ENCODE data around the gene PLA2G12A. TPM values are rescaled to one million over a fixed set of nuclear protein-coding genes. Genes with fewer than 3 reads are reported as not detected.

Gene PLA2G12A
- total and polyA plus RNA-seq, 10 of the 15 experiments (the other 5 are each of a cell fraction or from before 2014, with no cell fraction given): 3.7 to 36.8 (median 15.5) TPM

DNA sequence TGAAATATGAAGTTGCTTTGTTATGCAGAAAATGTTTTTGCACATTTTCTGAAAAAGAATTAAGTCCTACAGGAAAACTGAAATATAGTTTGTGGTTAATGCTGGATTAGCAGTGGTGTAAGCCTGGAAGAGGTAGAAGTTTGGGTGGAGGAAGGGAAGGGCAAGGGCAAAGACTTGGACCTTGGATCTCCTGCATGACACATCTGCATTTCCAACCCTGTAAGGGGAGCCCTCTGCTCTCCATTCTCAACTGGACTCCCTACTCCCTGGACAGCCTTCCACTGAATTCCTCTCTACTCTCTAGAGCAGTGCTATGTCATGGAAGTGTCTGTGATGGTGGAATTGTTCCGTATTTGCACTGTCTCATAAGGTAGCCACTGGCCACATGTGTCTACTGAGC, 31.2 kb downstream of the PLA2G12A start:
- TF ChIP-seq POU2F2 (IDR thresholded peaks at IDR 0.05; ENCODE audit: borderline replicate concordance, low read depth, low read length) (no peak), JUND (IDR thresholded peaks at IDR 0.05; ENCODE audit: low read depth, low read length) (no peak), ZNF24 (IDR thresholded peaks at IDR 0.05) (no peak), BCL11A (IDR thresholded peaks at IDR 0.05; ENCODE audit: low read depth, low read length) (no peak), SIN3A (IDR thresholded peaks at IDR 0.05; ENCODE audit: low read depth, low read length) (no peak), GABPA (IDR thresholded peaks at IDR 0.05; ENCODE audit: low read depth) (no peak), HDAC2 (IDR thresholded peaks at IDR 0.05) (no peak)
- TF ChIP-seq, protein P1, sequence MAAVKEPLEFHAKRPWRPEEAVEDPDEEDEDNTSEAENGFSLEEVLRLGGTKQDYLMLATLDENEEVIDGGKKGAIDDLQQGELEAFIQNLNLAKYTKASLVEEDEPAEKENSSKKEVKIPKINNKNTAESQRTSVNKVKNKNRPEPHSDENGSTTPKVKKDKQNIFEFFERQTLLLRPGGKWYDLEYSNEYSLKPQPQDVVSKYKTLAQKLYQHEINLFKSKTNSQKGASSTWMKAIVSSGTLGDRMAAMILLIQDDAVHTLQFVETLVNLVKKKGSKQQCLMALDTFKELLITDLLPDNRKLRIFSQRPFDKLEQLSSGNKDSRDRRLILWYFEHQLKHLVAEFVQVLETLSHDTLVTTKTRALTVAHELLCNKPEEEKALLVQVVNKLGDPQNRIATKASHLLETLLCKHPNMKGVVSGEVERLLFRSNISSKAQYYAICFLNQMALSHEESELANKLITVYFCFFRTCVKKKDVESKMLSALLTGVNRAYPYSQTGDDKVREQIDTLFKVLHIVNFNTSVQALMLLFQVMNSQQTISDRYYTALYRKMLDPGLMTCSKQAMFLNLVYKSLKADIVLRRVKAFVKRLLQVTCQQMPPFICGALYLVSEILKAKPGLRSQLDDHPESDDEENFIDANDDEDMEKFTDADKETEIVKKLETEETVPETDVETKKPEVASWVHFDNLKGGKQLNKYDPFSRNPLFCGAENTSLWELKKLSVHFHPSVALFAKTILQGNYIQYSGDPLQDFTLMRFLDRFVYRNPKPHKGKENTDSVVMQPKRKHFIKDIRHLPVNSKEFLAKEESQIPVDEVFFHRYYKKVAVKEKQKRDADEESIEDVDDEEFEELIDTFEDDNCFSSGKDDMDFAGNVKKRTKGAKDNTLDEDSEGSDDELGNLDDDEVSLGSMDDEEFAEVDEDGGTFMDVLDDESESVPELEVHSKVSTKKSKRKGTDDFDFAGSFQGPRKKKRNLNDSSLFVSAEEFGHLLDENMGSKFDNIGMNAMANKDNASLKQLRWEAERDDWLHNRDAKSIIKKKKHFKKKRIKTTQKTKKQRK (IDR thresholded peaks at IDR 0.05; ENCODE audit: low read depth, low read length): no peak
- TF ChIP-seq, protein P2, sequence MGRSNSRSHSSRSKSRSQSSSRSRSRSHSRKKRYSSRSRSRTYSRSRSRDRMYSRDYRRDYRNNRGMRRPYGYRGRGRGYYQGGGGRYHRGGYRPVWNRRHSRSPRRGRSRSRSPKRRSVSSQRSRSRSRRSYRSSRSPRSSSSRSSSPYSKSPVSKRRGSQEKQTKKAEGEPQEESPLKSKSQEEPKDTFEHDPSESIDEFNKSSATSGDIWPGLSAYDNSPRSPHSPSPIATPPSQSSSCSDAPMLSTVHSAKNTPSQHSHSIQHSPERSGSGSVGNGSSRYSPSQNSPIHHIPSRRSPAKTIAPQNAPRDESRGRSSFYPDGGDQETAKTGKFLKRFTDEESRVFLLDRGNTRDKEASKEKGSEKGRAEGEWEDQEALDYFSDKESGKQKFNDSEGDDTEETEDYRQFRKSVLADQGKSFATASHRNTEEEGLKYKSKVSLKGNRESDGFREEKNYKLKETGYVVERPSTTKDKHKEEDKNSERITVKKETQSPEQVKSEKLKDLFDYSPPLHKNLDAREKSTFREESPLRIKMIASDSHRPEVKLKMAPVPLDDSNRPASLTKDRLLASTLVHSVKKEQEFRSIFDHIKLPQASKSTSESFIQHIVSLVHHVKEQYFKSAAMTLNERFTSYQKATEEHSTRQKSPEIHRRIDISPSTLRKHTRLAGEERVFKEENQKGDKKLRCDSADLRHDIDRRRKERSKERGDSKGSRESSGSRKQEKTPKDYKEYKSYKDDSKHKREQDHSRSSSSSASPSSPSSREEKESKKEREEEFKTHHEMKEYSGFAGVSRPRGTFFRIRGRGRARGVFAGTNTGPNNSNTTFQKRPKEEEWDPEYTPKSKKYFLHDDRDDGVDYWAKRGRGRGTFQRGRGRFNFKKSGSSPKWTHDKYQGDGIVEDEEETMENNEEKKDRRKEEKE (IDR thresholded peaks at IDR 0.05): no peak
- TF ChIP-seq, protein P3, sequence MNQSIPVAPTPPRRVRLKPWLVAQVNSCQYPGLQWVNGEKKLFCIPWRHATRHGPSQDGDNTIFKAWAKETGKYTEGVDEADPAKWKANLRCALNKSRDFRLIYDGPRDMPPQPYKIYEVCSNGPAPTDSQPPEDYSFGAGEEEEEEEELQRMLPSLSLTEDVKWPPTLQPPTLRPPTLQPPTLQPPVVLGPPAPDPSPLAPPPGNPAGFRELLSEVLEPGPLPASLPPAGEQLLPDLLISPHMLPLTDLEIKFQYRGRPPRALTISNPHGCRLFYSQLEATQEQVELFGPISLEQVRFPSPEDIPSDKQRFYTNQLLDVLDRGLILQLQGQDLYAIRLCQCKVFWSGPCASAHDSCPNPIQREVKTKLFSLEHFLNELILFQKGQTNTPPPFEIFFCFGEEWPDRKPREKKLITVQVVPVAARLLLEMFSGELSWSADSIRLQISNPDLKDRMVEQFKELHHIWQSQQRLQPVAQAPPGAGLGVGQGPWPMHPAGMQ (IDR thresholded peaks at IDR 0.05; ENCODE audit: borderline replicate concordance): no peak
- TF ChIP-seq, protein P4, sequence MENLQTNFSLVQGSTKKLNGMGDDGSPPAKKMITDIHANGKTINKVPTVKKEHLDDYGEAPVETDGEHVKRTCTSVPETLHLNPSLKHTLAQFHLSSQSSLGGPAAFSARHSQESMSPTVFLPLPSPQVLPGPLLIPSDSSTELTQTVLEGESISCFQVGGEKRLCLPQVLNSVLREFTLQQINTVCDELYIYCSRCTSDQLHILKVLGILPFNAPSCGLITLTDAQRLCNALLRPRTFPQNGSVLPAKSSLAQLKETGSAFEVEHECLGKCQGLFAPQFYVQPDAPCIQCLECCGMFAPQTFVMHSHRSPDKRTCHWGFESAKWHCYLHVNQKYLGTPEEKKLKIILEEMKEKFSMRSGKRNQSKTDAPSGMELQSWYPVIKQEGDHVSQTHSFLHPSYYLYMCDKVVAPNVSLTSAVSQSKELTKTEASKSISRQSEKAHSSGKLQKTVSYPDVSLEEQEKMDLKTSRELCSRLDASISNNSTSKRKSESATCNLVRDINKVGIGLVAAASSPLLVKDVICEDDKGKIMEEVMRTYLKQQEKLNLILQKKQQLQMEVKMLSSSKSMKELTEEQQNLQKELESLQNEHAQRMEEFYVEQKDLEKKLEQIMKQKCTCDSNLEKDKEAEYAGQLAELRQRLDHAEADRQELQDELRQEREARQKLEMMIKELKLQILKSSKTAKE (IDR thresholded peaks at IDR 0.05; ENCODE audit: low read depth, poor library complexity, severe bottlenecking): no peak
- ChIA-PET SMC1A (ENCODE audit: uncharacterized antibody, unreplicated experiment) (interaction anchor here (4.1 to 6.3 kb wide), 2 partner anchors 8 to 33 kb away, joined by 18 to 27 read pairs; no protein-coding TSS in a partner anchor), RAD21 (ENCODE audit: unreplicated experiment) (no interaction called here), POLR2A (interaction anchor here (1.1 kb wide), 1 partner anchor 135 kb away, joined by 3 read pairs; no protein-coding TSS in a partner anchor), CTCF (interaction anchor here (0.7 to 1.1 kb wide), 3 partner anchors 14 to 519 kb away, joined by 3 to 4 read pairs (median 3); partner anchors contain the start of gene CFI)
- Histone ChIP-seq H4K20me1 (ENCODE audit: control insufficient read depth, insufficient read depth) (no peaks in the 10 kb centered on the region), H3K27me3 (replicated peaks in 1 of 2; ENCODE audit: control insufficient read depth in 2 of 2, insufficient read depth in 2 of 2, low read length in 1 of 2) (no peaks in the 10 kb centered on the region), H3K4me2 (ENCODE audit: control insufficient read depth, insufficient read depth) (no peak overlapping the region; the same call in 1 of the 2 replicates), H3K36me3 (ENCODE audit: control insufficient read depth in 2 of 2, insufficient read depth in 2 of 2, low read length in 1 of 2) (peaks cover 0 to 4% of the 10 kb centered on the region in 2 experiments; a peak in 2 of 4 replicates), H3K4me3 (no peak overlapping the region), H3K4me1 (ENCODE audit: control insufficient read depth, insufficient read depth, low read length) (peaks cover 14% of the 10 kb centered on the region), H3K9ac (ENCODE audit: control insufficient read depth, insufficient read depth, low read length) (no peak overlapping the region), H3K79me2 (ENCODE audit: control insufficient read depth, insufficient read depth, low read length) (peaks cover 6% of the 10 kb centered on the region), H3K9me3 (replicated peaks; ENCODE audit: control insufficient read depth, insufficient read depth, low read length) (no peaks in the 10 kb centered on the region), H2AFZ (ENCODE audit: control insufficient read depth, low read depth, low read length) (no peak overlapping the region), H3K27ac (ENCODE audit: control insufficient read depth, insufficient read depth) (no peak overlapping the region)
- no TSS peak for BruUV-seq (replicated peaks)
- ATAC-seq: no peak
- WGBS (ENCODE audit: insufficient coverage, insufficient replicate concordance, low lambda C conversion rate, missing lambda C conversion rate): 89% methylated on average over 1 of the region's 1 CpG
- intact Hi-C loops (cut with micrococcal nuclease; ENCODE audit: unreplicated experiment) (no loop called here), in situ Hi-C loops (cut with MboI) (no loop called here)
- DNase-seq (ENCODE audit: low read depth, low spot score): no peak
- no peak for FAIRE-seq
